Lung (tissue), 12 donors: ENCODE measurements around the gene NRG3. TPM values are rescaled to one million over a fixed set of nuclear protein-coding genes. Genes with fewer than 3 reads are reported as not detected.

ENCODE experiments used
- ATAC-seq: fragments of 200-7000 bp; cut with Tn5 transposase; one replicate; pipeline ENCODE4 v1.9.1; 2020; ENCODE audit warnings: moderate number of reproducible peaks; ENCODE audit not compliant: insufficient read depth, low FRiP score
- DNase-seq, 3 donors: peaks; one replicate each; pipeline ENCODE4 v3.0.0-alpha.2; 2013 to 2017
- H3K27ac ChIP-seq, 2 donors: one replicate each; pipeline ENCODE4 v1.5.1; 2013; ENCODE audit warnings: mild to moderate bottlenecking in 2 of 2, moderate library complexity in 2 of 2, control low read depth in 1 of 2, inconsistent platforms in 1 of 2, low read depth in 1 of 2, low read length in 1 of 2
- H3K27me3 ChIP-seq, 3 donors: one replicate each; pipeline ENCODE4 v1.5.1; 2013; ENCODE audit warnings: low read length in 2 of 3; ENCODE audit not compliant: control insufficient read depth in 3 of 3, insufficient read depth in 3 of 3
- H3K36me3 ChIP-seq, 4 donors: one replicate each; pipeline ENCODE4 v1.5.1; 2013; ENCODE audit warnings: low read length in 4 of 4, mild to moderate bottlenecking in 1 of 4, moderate library complexity in 1 of 4; ENCODE audit not compliant: control insufficient read depth in 4 of 4, insufficient read depth in 4 of 4
- H3K4me1 ChIP-seq, 5 donors: one replicate each; pipeline ENCODE4 v1.5.1; 2013; ENCODE audit warnings: low read length in 5 of 5, mild to moderate bottlenecking in 2 of 5, moderate library complexity in 1 of 5; ENCODE audit not compliant: control insufficient read depth in 5 of 5, insufficient read depth in 5 of 5
- H3K4me3 ChIP-seq: one replicate; pipeline ENCODE4 v1.5.1; 2013; ENCODE audit warnings: mild to moderate bottlenecking, control low read depth, moderate library complexity
- H3K9ac ChIP-seq, 2 donors: one replicate each; pipeline ENCODE4 v1.5.1; 2013; ENCODE audit warnings: low read length in 2 of 2, control low read depth in 1 of 2; ENCODE audit not compliant: insufficient read depth in 1 of 2
- H3K9me3 ChIP-seq, 4 donors: one replicate each; pipeline ENCODE4 v1.5.1; 2013; ENCODE audit warnings: low read length in 3 of 4, mild to moderate bottlenecking in 1 of 4, moderate library complexity in 1 of 4; ENCODE audit not compliant: control insufficient read depth in 4 of 4, insufficient read depth in 3 of 4
- CTCF ChIP-seq: IDR thresholded peaks from 2 replicates; pipeline ENCODE4 v1.5.1; 2012; ENCODE audit warnings: mild to moderate bottlenecking; ENCODE audit errors: control extremely low read depth, extremely low read depth
- WGBS, 2 donors: extraction: QIAGEN DNeasy Blood & Tissue Kit; methylation state at CpG; one replicate each; pipeline ENCODE4 v1.1.7; 2013; 5-methylcytosine and 5-hydroxymethylcytosine counted together
- polyA plus RNA-seq, 2 donors: library from polyadenylated mRNA; stranded (reverse); fragments of 200-250 nt; gene quantifications; one replicate each; pipeline ENCODE4 v1.2.1, GENCODE V29; 2013
- total RNA-seq, 2 donors: library from RNA; depleted of rRNA in 1 of 2; stranded (reverse); fragments of >200 nt in 1 of 2; gene quantifications; one replicate each; pipeline ENCODE4 v1.2.1, GENCODE V29; 2014 to 2021
- donor health status: control.
- donor health status: control.
- donor health status: Bipolar disorder and iron deficiency.
- donor health status: healthy.
- donor health status: DM: yes; HTN: yes; CAD: no.

The NRG3 gene
- total and polyA plus RNA-seq, 4 donors = 0.49 to 2.0 (median 0.84) TPM

GRCh38 chr10:82358486-82359099, 483.6 kb downstream of the NRG3 start:
- no peak overlapping the region for H3K9ac ChIP-seq
- H3K9me3 ChIP-seq = no peaks in the 10 kb centered on the region
- H3K4me3 ChIP-seq = no peak overlapping the region
- DNase-seq (peak; percentile 15 to 59 (median 47)), ATAC-seq (peak; percentile 30)
- peaks cover 0 to 12% (median 0%) of the 10 kb centered on the region in 5 donors for H3K4me1 ChIP-seq
- H3K27me3 ChIP-seq = no peaks in the 10 kb centered on the region
- TF ChIP-seq CTCF = no peak
- H3K36me3 ChIP-seq = no peaks in the 10 kb centered on the region
- H3K27ac ChIP-seq = no peak overlapping the region
- WGBS, 2 donors = 79 to 85% methylated on average over 16 of the region's 16 CpGs

- no peaks in the 10 kb centered on the region for H3K36me3 ChIP-seq
- no peak overlapping the region for H3K27ac ChIP-seq
- peaks cover 0 to 12% (median 0%) of the 10 kb centered on the region in 5 donors for H3K4me1 ChIP-seq
- no peak overlapping the region for H3K9ac ChIP-seq
- WGBS, 2 donors = 61 to 78% methylated on average over 1 of the region's 1 CpG
- no peaks in the 10 kb centered on the region for H3K27me3 ChIP-seq
- no peaks in the 10 kb centered on the region for H3K9me3 ChIP-seq
- peak; percentile 23 for ATAC-seq
- no peak overlapping the region for H3K4me3 ChIP-seq
- TF ChIP-seq CTCF = no peak
- DNase-seq = no peak
Measured at GRCh38 chr10:82361256-82361655, 486.3 kb downstream of the NRG3 start.

- Histone ChIP-seq H3K9ac (no peak overlapping the region), H3K36me3 (no peaks in the 10 kb centered on the region), H3K9me3 (no peaks in the 10 kb centered on the region), H3K4me3 (no peak overlapping the region), H3K4me1 (no peaks in the 10 kb centered on the region), H3K27ac (no peak overlapping the region), H3K27me3 (no peaks in the 10 kb centered on the region)
- ATAC-seq (peak; percentile 43), DNase-seq (peak in 1 of 3 donors; percentile 42)
- TF ChIP-seq CTCF = no peak
- WGBS, 2 donors = 31 to 43% methylated on average over 4 of the region's 4 CpGs
Measured at GRCh38 chr10:82377608-82378007, 502.6 kb downstream of the NRG3 start.

GRCh38 chr10:82378146-82378545, 503.2 kb downstream of the NRG3 start:
- 24 to 37% methylated on average over 2 of the region's 2 CpGs for WGBS, 2 donors
- H3K9ac ChIP-seq = no peak overlapping the region
- H3K4me3 ChIP-seq = no peak overlapping the region
- H3K9me3 ChIP-seq = no peaks in the 10 kb centered on the region
- H3K4me1 ChIP-seq = no peaks in the 10 kb centered on the region
- DNase-seq (peak; percentile 71 to 92 (median 78)), ATAC-seq (peak; percentile 55)
- H3K36me3 ChIP-seq = no peaks in the 10 kb centered on the region
- no peak overlapping the region for H3K27ac ChIP-seq
- no peak for TF ChIP-seq CTCF
- no peaks in the 10 kb centered on the region for H3K27me3 ChIP-seq
